HG03196 (cell line): ENCODE measurements around the gene SLC35E2B.
"Not testable (repeated sequence)": the region's sequence is repeated elsewhere in the genome, so short reads cannot be mapped to it uniquely, and the experiment has no call there.

ENCODE experiments used
- ATAC-seq: cut with Tn5 transposase; IDR thresholded peaks from one replicate; pipeline ENCODE4 v1.9.1; 2021; ENCODE audit not compliant: unreplicated experiment

The SLC35E2B gene

DNA sequence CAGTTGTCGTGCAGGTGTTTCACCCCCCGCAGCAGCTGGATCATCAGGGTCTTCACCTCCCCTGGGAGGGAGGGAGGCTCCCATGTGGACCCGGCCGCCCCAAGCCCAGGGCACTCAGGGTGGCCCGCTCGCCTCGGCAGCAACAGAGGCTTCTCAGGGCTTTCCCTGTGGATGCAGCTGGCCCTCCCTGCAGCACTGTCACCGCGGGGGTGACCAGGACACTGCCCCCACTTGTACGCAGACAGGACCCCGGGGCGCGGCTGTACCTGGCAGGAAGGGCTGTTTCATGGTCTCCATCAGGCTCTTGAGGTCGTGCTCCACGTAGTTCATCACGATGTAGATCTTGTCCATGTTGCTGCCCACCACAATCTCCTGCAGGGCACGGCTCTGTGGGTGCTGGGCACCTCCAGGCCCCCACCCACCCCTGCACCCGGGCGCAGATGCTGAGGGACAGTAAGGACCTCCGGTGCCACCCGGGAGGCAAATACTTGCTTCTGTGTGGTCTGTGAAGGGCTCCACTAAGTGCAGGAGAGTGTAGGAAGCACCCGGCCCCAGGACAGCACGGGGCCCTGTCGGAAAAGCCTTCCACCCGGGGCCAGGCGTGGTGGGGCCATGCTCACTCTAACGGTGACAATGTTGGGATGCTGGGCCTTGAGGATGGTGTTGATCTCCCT lies 11.8 kb upstream of the SLC35E2B start:
- ATAC-seq: not testable (repeated sequence)

DNA sequence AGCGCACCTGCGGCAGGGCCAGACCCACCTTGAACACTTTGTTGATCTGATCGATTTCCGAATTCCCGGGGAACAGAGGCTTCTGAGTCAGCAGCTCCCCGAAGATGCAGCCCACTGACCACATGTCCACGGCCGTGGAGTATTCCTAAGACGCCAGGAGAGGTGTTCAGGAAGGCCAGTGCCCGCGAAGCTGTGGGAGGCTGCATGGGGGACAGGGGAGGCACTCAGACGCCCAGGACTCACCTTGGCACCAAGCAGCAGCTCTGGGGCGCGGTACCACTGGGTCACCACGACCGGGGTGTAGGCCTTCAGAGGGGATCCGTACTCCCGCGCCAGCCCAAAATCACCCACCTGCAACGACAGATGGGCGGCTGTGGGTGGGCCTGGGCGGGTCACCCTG lies 11.2 kb upstream of the SLC35E2B start:
- no peak for ATAC-seq

DNA sequence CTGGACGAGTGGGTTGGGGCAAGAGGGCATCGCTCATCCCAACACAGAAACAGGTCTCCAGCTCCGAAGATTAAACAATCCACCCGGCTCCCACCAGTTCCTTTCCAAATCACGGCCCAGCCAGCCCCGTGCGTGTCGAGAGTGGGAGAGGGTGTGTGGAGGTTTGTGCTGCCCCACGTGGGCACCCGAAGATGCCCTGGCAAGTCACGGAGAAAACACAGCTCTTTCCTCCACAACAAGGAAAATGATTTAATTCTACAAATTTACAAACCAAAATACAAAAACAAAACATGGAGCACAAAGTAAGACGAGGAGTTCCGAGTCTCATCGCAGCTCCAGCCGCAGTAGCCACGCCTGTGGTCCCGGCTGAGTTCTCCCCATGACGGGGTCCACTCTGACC lies 9.9 kb upstream of the SLC35E2B start:
- ATAC-seq: not testable (repeated sequence)

GRCh38 chr1:1700557-1700956 lies 8.0 kb upstream of the SLC35E2B start:
- not testable (repeated sequence) for ATAC-seq

- ATAC-seq: not testable (repeated sequence)
These were observed 7.5 kb upstream of the SLC35E2B start for GRCh38 chr1:1700067-1700466.

- not testable (repeated sequence) for ATAC-seq
These were observed 6.5 kb upstream of the SLC35E2B start for GRCh38 chr1:1699061-1699460.

DNA sequence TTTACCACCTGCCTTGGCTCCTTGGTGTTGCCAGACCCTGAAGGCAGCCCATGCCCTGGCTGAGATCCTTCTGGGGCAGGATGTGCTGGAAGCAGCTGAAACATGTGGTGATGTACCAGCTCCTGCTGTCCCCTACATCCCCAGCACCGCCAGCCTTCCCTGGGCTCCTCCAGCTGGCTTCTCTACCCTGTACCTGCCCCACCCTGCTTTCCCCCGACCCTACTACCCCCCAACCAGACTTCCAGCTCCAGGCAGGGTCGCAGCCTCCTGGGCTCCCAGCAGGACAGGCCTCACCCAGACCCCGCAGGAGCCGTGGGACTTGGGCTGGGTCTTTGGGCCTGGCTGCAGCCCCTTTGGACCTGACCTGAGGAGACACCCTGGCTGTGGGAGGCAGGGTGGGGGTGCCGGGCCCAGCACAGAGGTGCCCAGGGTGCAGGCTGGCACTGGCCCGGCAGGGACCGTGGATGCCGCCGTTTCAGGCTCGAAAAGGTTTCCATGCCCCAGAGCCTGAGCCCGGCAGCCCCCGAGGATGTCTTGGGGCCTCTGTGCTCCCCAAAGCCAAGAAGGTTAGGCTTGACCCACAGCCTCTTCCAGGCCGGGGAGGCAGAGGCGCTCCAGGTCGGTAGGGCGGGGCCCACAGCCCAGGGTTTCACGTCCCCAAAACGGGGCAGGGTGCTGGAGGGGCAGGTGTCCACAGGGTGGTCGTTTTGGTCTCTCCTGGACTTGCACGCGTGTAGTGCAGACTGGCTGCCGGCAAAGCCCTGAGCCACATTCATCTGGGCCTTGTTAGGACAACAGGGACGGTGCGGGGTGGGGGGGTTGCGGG lies 5.0 kb upstream of the SLC35E2B start:
- not testable (repeated sequence) for ATAC-seq

- ATAC-seq: not testable (repeated sequence)
These were observed 4.1 kb upstream of the SLC35E2B start for GRCh38 chr1:1696431-1697357.

DNA sequence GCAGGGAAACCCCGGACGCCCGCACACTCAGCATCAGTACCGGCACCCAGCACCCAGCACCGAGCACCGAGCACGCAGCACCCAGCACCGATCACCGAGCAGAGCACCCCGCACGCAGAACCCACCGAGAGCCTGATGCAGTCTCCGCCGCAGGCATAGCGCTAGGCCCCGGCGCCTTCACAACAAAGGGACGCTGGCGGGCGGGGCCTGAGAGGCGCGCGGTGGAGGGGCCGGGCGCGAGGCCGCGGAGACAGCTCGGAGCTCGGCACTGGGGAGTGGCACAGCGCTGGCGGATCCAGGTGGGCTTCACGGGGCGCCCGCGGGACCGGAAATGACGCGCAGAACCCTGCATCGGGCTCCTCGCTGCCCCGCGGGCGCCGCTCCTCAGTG lies 276 bp downstream of the SLC35E2B start:
- peak; percentile 42 for ATAC-seq

DNA sequence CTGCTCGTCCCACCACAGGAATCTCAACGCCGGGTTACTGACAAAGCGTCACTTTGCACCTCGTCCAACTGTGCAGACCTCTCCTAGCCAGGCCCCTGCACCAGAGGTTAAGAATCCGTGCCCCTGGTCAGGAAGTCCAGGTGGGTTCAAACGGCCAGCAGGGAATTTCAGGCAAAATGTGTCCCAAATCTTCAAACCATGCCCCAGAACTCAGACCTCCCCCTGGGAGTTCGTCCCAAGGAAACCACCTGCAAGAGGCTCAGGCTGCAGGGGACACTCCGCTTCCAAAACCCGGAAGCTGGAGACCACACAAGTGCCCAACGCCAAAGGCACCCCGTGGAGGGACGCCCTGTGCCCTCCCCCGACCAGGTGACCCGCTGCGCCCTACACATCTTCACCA lies 1.2 kb downstream of the SLC35E2B start:
- ATAC-seq: not testable (repeated sequence)

DNA sequence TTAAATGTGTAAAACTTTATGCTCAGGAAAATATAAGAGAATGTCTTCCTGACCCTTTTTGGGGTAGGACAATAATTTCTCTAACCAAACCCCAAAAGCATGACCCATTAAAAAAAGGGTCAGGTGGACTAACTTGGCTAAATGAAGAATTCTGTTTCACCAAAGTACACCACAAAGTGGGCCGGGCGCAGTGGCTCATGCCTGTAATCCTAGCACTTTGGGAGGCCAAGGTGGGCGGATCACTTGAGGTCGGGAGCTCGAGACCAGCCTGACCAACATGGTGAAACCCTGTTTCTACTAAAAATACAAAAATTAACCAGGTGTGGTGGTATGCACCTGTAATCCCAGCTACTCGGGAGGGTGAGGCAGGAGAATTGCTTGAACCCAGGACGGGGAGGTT lies 3.1 kb downstream of the SLC35E2B start:
- ATAC-seq: not testable (repeated sequence)

DNA sequence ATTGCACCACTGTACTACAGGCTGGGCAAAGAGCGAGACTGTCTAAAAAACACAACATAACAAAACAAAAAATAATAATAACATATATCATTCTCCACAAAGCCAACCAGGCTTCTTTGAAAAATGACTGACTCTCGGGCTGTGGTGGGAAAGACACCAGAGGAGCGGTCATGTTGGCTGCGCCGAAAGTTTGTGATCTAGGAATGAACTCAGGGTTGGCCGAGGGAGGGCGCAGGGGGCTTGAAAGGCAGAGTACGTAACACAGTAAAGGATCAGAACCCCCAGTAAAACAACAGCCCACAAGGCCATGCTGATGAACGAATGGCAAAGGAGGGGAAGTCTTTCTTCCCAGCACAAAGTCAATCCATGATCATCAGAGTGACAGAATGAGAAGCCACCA lies 4.7 kb downstream of the SLC35E2B start:
- ATAC-seq: no peak

- ATAC-seq: no peak
These were observed 8.4 kb downstream of the SLC35E2B start for GRCh38 chr1:1684031-1684681.

GRCh38 chr1:1683104-1683905 lies 9.3 kb downstream of the SLC35E2B start:
- ATAC-seq: no peak

- no peak for ATAC-seq
These were observed 11.7 kb downstream of the SLC35E2B start for GRCh38 chr1:1680912-1681273.

DNA sequence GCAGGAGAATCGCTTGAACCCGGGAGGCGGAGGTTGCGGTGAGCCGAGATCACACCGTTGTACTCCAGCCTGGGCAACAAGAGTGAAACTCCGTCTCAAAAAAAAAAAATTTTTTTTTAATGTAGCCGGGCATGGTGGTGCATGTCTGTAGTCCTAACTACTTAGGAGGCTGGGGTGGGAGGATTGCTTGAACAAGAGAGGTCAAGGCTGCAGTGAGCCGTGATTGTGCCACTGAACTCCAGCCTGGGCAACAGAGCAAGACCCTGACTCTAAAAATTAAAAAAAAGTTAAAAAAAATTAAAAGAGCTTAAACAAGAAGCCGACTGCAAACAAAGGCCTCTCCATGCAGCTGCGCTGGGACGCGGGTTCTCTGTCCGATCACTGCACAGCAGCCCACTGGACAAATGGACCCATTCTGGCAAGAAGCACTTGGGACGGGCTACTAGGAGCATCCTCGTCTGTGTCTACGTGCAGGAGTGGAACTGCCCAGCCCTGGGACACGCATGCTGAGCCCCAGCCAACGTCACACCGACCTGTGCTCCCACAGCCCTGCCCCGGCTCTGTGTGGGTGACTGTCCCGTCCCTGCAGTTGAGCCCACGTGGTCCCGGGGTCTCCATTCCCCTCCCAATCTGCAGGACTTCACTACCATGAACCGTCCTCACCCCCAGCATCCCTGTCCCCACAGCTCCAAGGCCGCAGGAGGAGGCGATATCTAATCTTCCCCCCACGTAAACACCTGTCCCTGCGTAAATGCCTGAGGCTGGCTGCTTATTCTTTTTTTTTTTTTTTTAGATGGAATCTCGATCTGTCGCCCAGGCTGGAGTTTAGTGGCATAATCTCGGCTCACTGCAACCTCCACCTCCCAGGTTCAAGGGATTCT lies 12.3 kb downstream of the SLC35E2B start:
- ATAC-seq: no peak

GRCh38 chr1:1678581-1679380 lies 13.8 kb downstream of the SLC35E2B start:
- ATAC-seq: no peak
